T-helper 9 cell (primary cell): Measurements from ENCODE around the gene DDR1.
"Not testable (repeated sequence)": the region's sequence is repeated elsewhere in the genome, so short reads cannot be mapped to it uniquely, and the experiment has no call there.

ENCODE experiments used
- DNase-seq: peaks from one replicate; pipeline ENCODE4 v3.0.0-alpha.2; 2020

DDR1 gene

DNA sequence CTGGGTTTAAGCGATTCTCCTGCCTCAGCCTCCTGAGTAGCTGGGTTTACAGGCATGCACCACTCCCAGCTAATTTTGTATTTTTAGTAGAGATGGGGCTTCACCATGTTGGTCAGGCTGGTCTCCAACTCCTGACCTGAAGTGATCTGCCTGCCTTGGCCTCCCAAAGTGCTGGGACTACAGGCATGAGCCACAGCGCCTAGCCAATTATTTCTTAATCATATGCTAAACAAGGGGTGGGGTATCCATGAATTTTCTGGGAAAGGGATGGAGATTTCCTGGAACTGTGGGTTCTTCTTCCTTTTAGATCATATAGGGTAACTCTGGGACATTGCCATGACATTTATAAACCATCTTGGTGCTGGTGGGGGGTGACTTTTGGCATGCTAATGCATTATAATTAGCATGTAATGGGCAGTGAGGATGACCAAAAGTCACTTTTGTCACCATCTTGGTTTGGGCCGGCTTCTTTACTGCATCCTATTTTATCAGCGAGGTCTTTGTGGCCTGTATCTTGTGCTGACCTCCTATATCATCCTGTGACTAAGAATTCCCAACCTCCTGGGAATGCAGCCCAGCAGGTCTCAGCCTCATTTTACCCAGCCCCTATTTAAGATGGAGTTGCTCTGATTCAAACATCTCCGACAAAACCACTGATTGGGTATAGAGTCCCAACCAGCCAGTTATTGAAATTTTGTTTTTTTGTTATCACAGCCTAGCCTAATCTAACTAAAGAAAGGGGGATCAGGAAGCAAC is 29.9 kb upstream of the DDR1 start:
- no peak for DNase-seq

DNA sequence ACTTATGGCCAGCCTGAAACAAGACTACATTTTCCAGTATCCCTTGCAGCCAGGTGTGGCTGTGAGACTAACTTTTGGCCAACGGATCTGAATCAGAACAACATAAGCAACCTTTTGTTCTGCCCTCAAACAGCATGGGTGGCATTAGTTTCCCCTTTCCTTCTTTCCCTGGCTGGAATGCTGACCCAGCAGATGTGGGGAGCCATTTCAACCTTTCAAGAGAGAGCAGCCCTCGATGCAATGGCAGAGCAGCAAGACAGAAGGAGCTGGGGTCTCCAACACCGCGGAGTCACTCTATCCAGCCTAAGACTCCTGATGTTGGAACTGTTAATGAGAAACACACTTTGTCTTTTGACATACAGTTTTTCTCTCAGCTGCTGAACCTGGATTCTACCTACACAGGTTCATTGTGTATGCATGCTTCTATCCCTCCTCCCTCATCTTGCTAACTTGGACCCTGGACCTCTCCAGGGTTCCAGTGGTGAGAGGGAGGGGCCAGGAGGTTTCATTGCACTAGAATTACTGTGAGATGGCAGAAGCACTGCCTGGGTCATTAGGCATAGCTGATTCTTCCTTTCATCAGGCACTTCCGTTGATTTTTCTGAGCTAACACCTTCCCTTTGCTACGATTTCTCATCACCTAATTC is 28.8 kb upstream of the DDR1 start:
- no peak for DNase-seq

GRCh38 chr6:30857112-30857511 is 27.2 kb upstream of the DDR1 start:
- DNase-seq: no peak

DNA sequence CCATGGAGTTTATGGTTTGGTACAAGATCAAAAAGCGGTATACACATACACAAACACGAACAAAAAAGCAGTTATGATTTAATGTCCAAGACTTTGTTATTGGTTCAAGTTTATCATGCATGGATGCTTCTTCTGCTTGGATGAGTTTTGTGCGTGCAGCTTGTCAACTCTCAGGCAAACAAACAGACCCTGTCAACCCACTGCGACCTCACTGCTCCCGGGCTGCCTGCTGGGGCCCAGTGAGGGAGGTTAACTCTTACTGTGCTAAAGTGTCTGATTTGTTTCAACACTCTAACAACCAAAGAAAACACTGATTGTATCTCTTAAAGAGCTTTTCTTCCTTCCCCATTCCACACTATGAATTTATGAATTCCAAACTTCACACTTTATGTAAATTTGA is 26.8 kb upstream of the DDR1 start:
- DNase-seq: no peak

GRCh38 chr6:30859726-30860125 is 24.6 kb upstream of the DDR1 start:
- DNase-seq: not testable (repeated sequence)

DNA sequence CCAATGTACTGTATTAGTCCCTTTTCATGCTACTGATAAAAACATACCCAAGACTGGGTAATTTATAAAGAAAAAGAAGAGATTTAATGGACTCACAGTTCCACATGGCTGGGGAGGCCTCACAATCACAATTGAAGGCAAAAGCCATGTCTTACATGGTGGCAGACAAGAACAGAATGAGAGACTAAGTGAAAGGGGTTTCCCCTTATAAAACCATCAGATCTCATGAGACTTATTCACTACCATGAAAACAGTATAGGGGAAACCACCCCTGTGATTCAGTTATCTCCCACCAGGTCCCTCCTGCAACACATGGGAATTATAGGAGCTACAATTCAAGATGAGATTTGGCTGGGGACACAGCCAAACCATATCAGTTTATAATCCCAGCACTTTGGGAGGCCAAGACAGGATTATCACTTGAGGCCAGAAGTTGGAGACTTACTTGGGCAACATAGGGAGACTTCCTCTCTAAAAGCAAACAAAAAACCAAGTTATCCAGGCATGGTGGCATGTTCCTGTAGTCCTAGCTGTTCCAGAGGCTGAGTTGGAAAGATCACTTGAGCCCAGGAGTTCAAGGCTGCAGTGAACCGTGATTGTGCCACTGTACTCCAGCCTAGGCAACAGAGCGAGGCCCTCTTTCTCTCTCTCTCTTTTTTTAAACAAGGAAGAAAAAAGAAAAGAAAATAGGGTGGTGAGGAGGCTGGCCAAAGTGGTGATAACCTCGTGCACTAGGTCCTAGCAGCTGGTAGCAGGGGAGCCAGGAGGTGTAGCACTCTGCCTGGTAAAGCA is 22.9 kb upstream of the DDR1 start:
- DNase-seq: no peak

DNA sequence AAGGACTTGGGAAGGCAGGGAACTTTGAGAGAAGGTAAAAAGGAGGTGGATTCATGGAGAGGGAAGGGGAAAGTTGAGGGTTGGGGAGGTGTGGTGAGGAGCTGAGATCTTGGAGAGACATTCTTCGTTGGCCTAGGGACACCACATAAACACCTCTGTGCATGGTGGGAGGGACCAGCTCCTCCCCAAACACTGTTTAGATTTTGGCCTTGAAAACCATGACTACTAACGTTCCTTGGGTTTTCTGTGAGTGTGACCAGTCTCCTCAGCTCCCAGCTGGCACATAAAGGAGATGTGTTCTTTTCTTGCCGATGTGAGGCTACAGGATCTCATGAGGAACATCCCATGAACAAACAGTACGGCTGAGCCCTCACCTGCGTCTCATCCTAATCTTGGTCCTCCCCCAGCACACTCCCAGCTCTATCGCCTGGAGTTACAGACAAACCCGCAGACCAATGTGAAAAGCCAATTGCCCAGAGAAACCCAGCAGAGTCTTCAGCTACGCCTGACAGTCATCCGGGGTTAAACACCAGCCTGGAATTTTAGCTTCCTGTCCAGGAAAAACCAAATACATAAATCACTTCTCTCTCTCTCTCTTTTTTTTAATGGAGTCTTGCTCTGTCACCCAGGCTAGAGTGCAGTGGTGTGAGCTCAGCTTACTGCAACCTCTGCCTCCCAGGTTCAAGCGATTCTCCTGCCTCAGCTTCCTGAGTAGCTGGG is 22.0 kb upstream of the DDR1 start:
- DNase-seq: no peak

DNA sequence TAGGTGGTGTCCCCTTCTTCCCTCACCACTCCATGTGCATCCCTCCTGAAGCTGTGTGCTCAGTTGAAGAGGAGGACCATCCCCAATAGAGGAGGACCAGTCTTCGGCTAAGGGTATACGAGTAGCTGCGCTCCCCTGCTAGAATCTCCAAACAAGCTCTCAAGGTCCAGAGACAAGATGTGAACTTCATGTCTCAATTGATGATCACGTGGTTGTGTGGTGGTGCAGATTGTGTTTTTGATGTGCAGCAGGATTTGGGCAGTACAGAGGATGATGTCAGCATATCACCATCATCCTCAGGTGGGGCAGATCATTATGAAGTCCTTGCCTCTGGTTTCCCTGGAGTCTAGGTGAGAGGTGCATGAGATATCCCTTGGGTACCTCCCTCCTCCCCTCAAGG is 20.0 kb upstream of the DDR1 start:
- no peak for DNase-seq

- DNase-seq: not testable (repeated sequence)
These were observed 15.0 kb upstream of the DDR1 start for GRCh38 chr6:30869241-30869749.

DNA sequence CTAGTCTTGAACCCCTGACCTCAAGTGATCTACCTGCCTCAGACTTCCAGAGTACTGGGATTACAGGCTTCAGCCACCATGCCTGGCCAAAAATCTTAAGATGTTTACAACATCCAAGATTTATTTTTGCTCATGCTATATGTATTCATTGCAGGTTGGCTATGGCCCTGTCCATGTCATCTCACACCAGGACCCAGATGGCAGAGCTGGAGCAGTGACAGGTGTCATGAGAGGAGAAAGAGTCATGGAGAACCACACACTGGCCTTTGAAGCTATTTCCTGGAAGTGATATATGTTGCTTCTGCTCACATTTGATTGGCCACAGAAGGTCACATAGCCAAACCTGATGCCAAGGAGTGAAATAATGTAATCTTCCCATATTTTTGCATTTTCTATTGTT is 13.8 kb upstream of the DDR1 start:
- DNase-seq: no peak

GRCh38 chr6:30871592-30872183 is 12.6 kb upstream of the DDR1 start:
- no peak for DNase-seq

- no peak for DNase-seq
These were observed 11.1 kb upstream of the DDR1 start for GRCh38 chr6:30873137-30873640.

DNA sequence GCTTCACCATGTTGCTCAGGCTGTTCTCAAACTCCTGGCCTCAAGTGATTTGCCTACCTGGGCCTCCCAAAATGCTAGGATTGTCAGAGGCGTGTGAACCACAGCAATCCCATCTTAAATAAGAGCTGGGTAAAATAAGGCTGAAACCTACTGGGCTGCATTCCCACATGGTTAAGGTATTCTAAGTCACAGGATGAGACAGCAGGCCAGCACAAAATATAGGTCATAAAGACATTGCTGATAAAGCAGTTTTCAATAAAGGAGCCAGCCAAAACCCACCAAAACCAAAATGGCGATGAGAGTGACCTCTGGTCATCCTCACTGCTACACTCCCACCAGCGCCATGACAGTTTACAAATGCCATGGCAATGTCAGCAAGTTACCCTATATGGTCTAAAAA is 10.5 kb upstream of the DDR1 start:
- not testable (repeated sequence) for DNase-seq

- no peak for DNase-seq
These were observed 8.9 kb upstream of the DDR1 start for GRCh38 chr6:30875244-30876038.

DNA sequence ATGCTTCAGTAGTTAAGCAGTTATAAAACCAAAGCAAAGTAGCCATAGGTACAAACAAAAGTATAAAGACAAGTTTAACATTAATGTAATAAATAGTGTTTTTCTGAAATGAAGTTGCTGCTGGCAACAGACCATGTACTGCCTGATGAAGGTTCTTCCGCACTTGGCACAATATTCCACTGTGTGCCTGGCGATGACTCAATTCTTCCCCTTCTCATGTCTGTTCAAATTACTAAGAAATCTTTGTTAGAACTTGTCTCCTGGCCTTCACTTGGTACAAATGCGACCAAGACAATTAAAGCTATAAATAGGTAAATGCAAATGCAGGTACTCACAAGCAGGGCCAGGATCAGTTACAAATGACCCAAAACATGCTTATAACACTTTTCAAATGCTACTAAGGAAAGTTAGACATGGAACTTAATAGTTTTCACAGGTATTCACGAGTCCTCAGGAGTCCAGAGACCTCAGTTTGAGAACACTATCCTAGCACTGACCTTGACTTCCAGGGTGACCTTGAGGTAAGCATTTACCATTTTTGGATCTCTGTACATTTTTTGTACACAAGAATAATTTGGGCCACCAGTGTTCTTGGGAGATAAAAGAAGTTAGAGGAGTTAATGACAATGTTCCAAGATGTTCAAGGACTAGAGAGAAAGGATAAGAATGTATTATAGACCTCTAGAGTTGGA is 8.1 kb upstream of the DDR1 start:
- DNase-seq: no peak

DNA sequence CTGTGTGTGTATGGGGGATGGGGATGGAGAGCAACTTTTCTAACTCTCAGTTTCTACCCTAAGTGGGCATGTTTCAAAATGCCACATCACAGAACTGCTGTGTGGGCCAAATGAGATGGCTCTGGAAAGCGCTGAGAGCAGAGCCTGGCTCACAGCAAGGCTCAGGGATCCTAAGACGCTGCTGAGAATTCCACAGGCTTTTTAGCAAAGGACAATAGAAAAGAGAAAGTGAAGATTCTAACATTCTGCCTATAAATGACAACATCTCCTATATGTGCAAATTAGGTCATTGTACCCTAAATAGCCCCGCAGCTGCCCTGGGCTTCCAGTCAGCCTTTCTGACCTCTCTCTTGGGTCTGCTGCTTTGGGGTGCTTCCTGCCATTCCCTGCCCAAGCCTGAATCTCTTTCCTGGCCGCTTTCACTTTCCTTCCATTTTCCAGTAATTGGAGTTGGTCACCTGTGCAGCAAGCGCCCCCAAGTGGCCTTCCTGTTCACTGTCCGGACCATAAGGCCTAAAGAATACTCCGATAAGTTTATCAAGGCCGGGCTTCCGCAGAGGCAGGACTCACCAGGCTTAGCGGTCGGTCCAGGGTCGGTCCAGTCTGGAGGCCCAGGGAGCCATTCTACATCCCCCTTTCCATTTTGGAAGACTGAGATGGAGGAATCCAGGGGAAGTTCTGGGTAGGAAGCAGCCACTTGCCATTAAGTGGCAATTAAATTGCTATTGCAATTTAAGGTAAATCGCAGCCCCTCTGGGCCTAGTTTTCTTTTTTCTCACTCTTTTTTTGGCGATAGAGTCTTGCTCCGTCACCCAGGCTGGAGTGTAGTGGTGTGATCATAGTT is 6.7 kb upstream of the DDR1 start:
- peak; percentile 58 for DNase-seq

DNA sequence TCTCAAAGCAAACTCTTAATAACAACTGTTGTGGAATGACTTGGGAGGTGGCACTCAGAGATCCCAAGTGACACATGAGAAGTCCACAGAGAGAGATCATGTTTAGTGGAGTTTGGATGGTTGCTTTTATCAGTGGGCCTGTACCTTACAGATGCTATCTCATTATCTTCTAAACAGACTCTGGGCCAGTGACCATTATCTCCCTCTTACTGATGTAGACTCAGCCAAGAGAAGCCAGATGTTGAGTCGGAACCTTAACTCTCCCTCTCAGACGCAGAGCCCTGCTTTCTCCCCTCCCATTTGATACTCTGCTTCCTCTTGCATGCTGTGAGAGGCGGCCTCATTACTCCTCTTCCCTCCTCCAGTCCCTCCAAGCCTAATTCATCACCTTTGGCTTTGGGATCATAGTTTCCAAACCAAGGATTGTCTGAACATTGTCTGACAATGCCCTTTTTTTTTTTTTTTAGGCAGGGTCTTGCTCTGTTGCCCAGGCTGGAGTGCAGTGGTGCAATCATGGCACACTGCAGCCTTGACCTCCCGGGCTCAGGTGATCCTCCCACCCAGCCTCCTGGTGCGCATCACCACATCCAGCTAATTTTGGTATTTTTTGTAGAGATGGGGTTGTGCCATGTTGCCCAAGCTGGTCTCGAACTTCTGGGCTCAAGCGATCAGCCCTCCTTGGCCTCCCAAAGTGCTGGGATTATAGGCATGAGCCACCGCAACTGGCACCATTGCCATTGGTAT is 4.5 kb upstream of the DDR1 start:
- DNase-seq: no peak

DNA sequence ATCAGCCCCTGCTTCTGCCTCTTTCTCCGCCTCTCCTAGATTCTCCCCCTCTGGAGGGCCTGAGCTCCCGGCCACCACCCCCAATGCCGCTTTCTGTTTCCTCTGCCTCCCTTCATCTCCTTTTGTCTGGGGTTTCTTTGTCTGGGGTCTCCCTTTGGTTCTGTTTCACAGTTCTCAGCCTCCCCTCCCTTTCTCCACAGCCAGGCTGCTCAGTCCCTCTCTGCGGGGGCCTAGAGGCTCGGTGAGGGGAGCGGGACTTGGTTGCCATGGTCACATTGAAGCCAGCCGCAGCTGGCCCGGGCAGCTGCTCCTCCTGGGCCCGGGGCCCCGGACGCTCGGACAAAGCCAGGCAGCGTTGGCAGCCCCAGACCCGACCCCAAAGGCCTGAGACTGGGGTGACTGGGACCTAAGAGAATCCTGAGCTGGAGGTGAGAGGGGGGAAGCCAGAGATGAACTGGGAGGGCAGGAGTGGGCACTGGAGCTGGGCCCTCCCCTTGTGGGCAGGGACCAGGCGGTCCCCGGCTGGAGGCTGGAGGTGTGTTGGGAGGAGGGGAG is 3.5 kb upstream of the DDR1 start:
- DNase-seq: no peak
